GM18507 (cell line): ENCODE measurements around the gene FILIP1L.

Experiments
- DNase-seq: peaks from one replicate; pipeline ENCODE4 v3.0.0; 2011; ENCODE audit warnings: low read depth; ENCODE audit not compliant: insufficient read length; ENCODE audit errors: extremely low spot score
- FAIRE-seq: peaks from 2 replicates; lab custom pipeline; 2011; peaks lifted over from hg19 to GRCh38; lab: Jason Lieb, UNC

Gene FILIP1L

DNA sequence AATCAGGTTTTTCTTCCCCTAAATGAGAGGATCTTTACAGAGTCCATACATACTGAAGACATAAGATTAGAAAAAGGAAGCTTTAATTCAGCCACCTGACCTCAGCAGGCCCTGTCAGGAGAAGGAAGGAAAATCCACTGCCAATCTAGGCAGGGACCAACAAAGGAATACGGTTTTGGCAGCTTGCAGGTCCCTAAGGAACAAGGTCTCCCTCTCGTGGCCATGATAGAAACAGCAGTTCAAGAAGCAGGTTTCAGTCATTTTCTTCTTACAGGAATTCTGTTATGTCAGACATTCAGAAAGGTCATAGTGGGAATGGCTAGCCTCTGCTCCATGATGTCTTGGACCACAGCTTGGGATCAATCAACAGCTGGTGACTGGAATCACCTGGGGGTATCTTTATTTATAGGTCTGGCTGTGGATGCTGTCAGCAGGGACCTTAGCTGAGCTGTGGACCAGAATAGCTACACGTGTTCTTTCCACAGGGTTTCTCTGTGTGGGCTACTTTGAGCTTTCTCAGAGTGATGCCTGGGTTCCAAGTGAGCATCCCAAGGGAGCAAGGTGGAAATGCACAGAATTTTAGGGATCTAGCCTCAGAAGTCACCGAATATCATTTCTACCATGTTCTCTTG, 306.0 kb downstream of the FILIP1L start:
- DNase-seq (peak; percentile 11), FAIRE-seq (peak; percentile 73)

DNA sequence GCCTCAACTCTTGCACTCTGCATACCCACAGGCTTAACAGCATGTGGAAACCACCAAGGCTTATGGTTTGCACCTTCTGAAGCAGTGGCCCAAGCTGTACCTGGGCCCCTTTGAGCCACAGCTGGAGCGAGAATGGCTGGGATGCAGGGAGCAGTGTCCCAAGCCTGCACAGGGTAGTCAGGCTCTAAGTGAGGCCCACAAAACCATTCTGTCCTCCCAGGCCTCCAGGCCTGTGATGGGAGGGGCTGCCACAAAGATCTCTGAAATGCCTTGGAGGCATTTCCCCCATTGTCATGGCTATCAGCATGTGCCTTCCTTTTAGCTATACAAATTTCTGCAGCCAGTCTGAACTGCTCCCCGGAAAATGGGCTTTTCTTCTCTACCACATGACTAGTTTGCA, 309.1 kb downstream of the FILIP1L start:
- DNase-seq, result no peak
- no peak for FAIRE-seq

DNA sequence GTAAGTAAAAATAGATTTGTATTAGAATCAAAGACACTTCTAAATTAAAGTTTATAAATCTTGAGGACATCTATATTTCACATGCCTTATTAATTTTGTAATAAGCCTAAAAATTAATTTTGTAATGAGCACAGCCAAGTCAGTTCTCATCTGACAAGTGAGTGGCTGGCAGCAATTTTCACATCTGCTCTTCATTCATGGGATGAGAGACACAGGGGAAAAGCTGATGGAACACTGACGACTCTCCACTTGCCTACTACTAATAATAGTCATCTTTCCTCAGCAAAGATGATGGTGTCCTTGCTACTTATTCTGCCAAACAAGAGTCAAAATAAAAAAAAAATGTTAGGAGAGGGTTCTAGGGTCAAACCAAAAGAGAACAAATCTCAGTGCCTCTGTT, 311.0 kb downstream of the FILIP1L start:
- no peak for FAIRE-seq
- no peak for DNase-seq

DNA sequence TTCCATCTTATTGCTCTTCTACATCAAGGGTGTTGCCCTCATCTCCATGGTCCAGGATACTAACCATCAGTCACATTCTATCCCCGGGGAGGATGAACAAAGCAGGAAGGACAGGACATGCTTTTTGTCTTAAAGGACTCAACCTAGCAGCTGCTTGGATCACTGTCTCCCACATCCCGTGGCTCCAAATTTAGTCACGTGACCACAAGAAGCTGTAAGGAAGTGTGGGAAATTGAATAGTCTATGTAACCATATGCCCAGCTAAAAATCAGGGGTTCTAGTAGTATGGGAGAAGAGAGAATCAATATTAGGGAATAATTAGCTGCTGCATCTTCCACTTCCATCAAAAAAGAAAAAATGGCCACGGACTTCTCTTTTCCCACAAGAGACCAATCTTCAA, 314.9 kb downstream of the FILIP1L start:
- DNase-seq, result no peak
- FAIRE-seq, result no peak

DNA sequence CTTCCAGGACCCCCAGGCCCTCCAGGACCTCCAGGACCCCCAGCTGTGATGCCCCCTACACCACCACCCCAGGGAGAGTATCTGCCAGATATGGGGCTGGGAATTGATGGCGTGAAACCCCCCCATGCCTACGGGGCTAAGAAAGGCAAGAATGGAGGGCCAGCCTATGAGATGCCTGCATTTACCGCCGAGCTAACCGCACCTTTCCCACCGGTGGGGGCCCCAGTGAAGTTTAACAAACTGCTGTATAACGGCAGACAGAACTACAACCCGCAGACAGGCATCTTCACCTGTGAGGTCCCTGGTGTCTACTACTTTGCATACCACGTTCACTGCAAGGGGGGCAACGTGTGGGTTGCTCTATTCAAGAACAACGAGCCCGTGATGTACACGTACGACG, 318.7 kb downstream of the FILIP1L start:
- DNase-seq (no peak), FAIRE-seq (no peak)

DNA sequence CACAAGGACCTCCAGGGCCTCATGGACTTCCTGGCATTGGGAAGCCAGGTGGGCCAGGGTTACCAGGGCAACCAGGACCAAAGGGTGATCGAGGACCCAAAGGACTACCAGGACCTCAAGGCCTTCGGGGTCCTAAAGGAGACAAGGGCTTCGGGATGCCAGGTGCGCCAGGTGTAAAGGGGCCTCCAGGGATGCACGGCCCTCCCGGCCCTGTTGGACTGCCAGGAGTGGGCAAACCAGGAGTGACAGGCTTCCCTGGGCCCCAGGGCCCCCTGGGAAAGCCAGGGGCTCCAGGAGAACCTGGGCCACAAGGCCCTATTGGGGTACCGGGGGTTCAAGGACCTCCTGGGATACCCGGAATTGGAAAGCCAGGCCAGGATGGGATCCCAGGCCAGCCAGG, 319.8 kb downstream of the FILIP1L start:
- DNase-seq (no peak), FAIRE-seq (no peak)

DNA sequence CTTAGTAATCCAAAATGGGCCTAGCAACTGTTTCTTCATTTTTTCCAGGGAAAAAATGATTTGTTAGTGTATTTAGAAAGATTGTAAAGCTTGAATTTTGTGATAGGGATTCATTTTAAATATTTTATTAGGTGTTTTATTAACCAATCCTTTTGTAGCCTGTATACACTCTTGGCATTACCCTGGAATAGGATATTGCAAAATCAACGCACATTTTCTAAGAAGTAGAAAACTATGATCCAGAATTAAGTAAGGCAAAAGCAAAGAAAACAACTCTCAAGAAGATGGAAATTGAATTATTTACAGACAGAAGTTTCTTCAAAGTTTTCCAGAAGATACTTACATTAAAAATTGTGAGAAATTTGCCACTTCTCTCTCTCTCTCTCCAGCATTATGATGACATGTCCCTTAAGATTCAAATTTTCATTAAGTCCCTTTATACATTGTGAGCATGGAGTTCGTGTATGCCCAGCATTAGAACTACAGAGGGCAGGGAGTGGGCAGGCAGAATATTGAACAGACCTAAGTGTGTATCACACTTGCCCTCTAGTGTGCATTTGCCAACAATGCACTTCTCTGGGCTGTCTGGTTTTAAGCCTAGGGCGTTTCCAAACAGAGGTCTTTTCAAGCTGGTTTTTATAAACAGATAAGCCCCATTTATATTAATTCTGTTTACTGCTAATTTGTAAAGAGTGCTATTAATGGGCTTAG, 325.1 kb downstream of the FILIP1L start:
- no peak for DNase-seq
- peak; percentile 85 for FAIRE-seq
